ENCODE data around the gene PDE4C.

GRCh38 chr19:18226956-18227780 lies 930 bp upstream of the PDE4C start:
- TF ChIP-seq CTCF (IDR thresholded peaks at IDR 0.05) (no peak), POLR2A (IDR thresholded peaks at IDR 0.05) (no peak)

Data from heart left ventricle (tissue), 13 donors.